Gastroesophageal sphincter (tissue), 4 donors: ENCODE data around the gene CYP2J2. TPM values are rescaled to one million over a fixed set of nuclear protein-coding genes. Genes with fewer than 3 reads are reported as not detected.
"Not testable (repeated sequence)": the region's sequence is repeated elsewhere in the genome, so short reads cannot be mapped to it uniquely, and the experiment has no call there.

ENCODE experiments used
- ATAC-seq: fragments of 150-250 bp; one replicate; pipeline ENCODE4 v1.9.1; 2016; ENCODE audit warnings: mild to moderate bottlenecking, moderate library complexity
- H3K27ac ChIP-seq, 4 donors: fragments of 200-600 bp; sonication (generic) in 3 of 4; 1 replicate in 3 of 4; 2 replicates in 1 of 4; pipeline ENCODE4 v1.5.1; 2016 to 2019
- H3K27me3 ChIP-seq: fragments of 200-600 bp; sonication (generic); one replicate; pipeline ENCODE4 v1.5.1; 2019
- H3K36me3 ChIP-seq, 2 donors: fragments of 200-600 bp; sonication (generic); one replicate each; pipeline ENCODE4 v1.5.1; 2019; ENCODE audit warnings: control low read depth in 1 of 2
- H3K4me1 ChIP-seq, 3 donors: fragments of 200-600 bp; sonication (generic); 1 replicate in 2 of 3; 2 replicates in 1 of 3; pipeline ENCODE4 v1.5.1; 2016 to 2019; ENCODE audit warnings: control low read depth in 2 of 3
- H3K4me3 ChIP-seq, 2 donors: fragments of 200-600 bp; sonication (generic); one replicate each; pipeline ENCODE4 v1.5.1; 2019; ENCODE audit warnings: mild to moderate bottlenecking in 1 of 2, moderate library complexity in 1 of 2
- H3K9me3 ChIP-seq, 3 donors: fragments of 200-600 bp; sonication (generic); one replicate each; pipeline ENCODE4 v1.5.1; 2017 to 2019; ENCODE audit warnings: control low read depth in 2 of 3
- CTCF ChIP-seq, 4 experiments: fragments of 200-600 bp in 2 of 4; fragments of 450-650 bp in 2 of 4; sonication (generic) in 1 of 4; IDR thresholded peaks; one replicate each; pipeline ENCODE4 v1.5.1; 2017 to 2019; ENCODE audit warnings: antibody characterized with exemption in 4 of 4, mild to moderate bottlenecking in 2 of 4, moderate library complexity in 2 of 4
- EP300 ChIP-seq: sonication (generic); formaldehyde crosslinking; IDR thresholded peaks from one replicate; pipeline ENCODE4 v1.6.1; 2017; ENCODE audit warnings: antibody characterized with exemption, mild to moderate bottlenecking
- POLR2A ChIP-seq, 2 donors: fragments of 450-650 bp; IDR thresholded peaks; one replicate each; pipeline ENCODE4 v1.6.1; 2017; ENCODE audit warnings: antibody characterized with exemption in 2 of 2, mild to moderate bottlenecking in 2 of 2, moderate library complexity in 1 of 2
- POLR2AphosphoS5 ChIP-seq: sonication (generic); formaldehyde crosslinking; IDR thresholded peaks from one replicate; pipeline ENCODE4 v1.6.1; 2017; ENCODE audit warnings: antibody characterized with exemption
- WGBS, 2 donors: methylation state at CpG; one replicate each; pipeline ENCODE4 v1.1.5; 2018; ENCODE audit warnings: low coverage in 1 of 2; 5-methylcytosine and 5-hydroxymethylcytosine counted together
- total RNA-seq, 4 donors: library from RNA; depleted of rRNA; stranded (reverse); fragments of >200 nt; gene quantifications; one replicate each; pipeline ENCODE4 v1.1.0, GENCODE V29; 2016

CYP2J2 gene
- total RNA-seq, 4 donors from 2014 or later: 0.31 to 3.9 (median 0.35) TPM; not detected in 1

GRCh38 chr1:59936358-59936821, 9.8 kb upstream of the CYP2J2 start:
- TF ChIP-seq CTCF (IDR thresholded peaks at IDR 0.05) (no peak), POLR2A (IDR thresholded peaks at IDR 0.05) (no peak), POLR2AphosphoS5 (no peak), EP300 (no peak)
- no peak overlapping the region for H3K4me3 ChIP-seq
- 91 to 100% methylated on average over 2 to 5 of the region's 5 CpGs for WGBS, 2 donors
- H3K36me3 ChIP-seq: no peaks in the 10 kb centered on the region
- no peak for ATAC-seq
- H3K4me1 ChIP-seq: no peaks in the 10 kb centered on the region
- peaks cover under 1% of the 10 kb centered on the region for H3K27me3 ChIP-seq
- peaks cover 0 to 15% (median 0%) of the 10 kb centered on the region in 3 donors for H3K9me3 ChIP-seq
- no peak overlapping the region for H3K27ac ChIP-seq

GRCh38 chr1:59928996-59929395, 2.4 kb upstream of the CYP2J2 start:
- Histone ChIP-seq H3K27me3 (peaks cover 48% of the 10 kb centered on the region), H3K9me3 (peaks cover 0 to 21% (median 0%) of the 10 kb centered on the region in 3 donors), H3K4me1 (peaks cover 0 to 15% (median 3%) of the 10 kb centered on the region in 3 donors), H3K36me3 (no peaks in the 10 kb centered on the region), H3K27ac (no peak overlapping the region), H3K4me3 (no peak overlapping the region)
- ATAC-seq: no peak
- WGBS, 2 donors: 43 to 67% methylated on average over 1 of the region's 1 CpG
- TF ChIP-seq CTCF (IDR thresholded peaks at IDR 0.05) (no peak), POLR2AphosphoS5 (no peak), POLR2A (IDR thresholded peaks at IDR 0.05) (no peak)

- no peak for ATAC-seq
- no peak overlapping the region for H3K27ac ChIP-seq
- TF ChIP-seq CTCF (IDR thresholded peaks at IDR 0.05) (no peak), POLR2AphosphoS5 (no peak), POLR2A (IDR thresholded peaks at IDR 0.05) (no peak), EP300 (no peak)
- H3K4me3 ChIP-seq: peak overlapping the region in 1 of 2 donors; percentile 48
- peaks cover 0 to 26% (median 0%) of the 10 kb centered on the region in 3 donors for H3K9me3 ChIP-seq
- H3K27me3 ChIP-seq: peaks cover 52% of the 10 kb centered on the region
- H3K4me1 ChIP-seq: peaks cover 0 to 15% (median 3%) of the 10 kb centered on the region in 3 donors
- H3K36me3 ChIP-seq: no peaks in the 10 kb centered on the region
- WGBS, 2 donors: 0 to 24% methylated on average over 1 to 2 of the region's 2 CpGs
These were observed 640 bp upstream of the CYP2J2 start for GRCh38 chr1:59927213-59927612.

GRCh38 chr1:59924653-59925052, 1.9 kb downstream of the CYP2J2 start:
- TF ChIP-seq POLR2AphosphoS5: no peak
- TF ChIP-seq POLR2A (IDR thresholded peaks at IDR 0.05): no peak
- no peak for TF ChIP-seq CTCF (IDR thresholded peaks at IDR 0.05)
- TF ChIP-seq EP300: no peak
- no peak for ATAC-seq
- H3K27me3 ChIP-seq: peaks cover 41% of the 10 kb centered on the region
- no peak overlapping the region for H3K4me3 ChIP-seq
- no peak overlapping the region for H3K27ac ChIP-seq
- peaks cover 0 to 26% (median 0%) of the 10 kb centered on the region in 3 donors for H3K9me3 ChIP-seq
- H3K4me1 ChIP-seq: peaks cover 0 to 15% (median 3%) of the 10 kb centered on the region in 3 donors
- H3K36me3 ChIP-seq: no peaks in the 10 kb centered on the region

GRCh38 chr1:59921258-59921899, 5.2 kb downstream of the CYP2J2 start:
- not testable (repeated sequence) for H3K4me3 ChIP-seq, ATAC-seq, H3K4me1 ChIP-seq, H3K36me3 ChIP-seq, H3K27ac ChIP-seq
- Histone ChIP-seq H3K27me3 (peaks cover 18% of the 10 kb centered on the region), H3K9me3 (peaks cover 0 to 26% (median 0%) of the 10 kb centered on the region in 3 donors)
- WGBS, 2 donors: 79 to 88% methylated on average over 4 to 6 of the region's 6 CpGs
